ENCODE data around the gene DPYSL4. TPM values are rescaled to one million over a fixed set of nuclear protein-coding genes. Genes with fewer than 3 reads are reported as not detected.

DPYSL4 gene
- total RNA-seq, 1 donor from 2014 or later, result 33.8 TPM

GRCh38 chr10:132198068-132198370 lies 11.3 kb downstream of the DPYSL4 start:
- Mint-ChIP-seq H3K27ac (ENCODE audit: unreplicated experiment) (no peak overlapping the region), H3K9me3 (ENCODE audit: unreplicated experiment) (no peaks in the 10 kb centered on the region), H3K27me3 (ENCODE audit: unreplicated experiment) (no peaks in the 10 kb centered on the region), H3K36me3 (ENCODE audit: unreplicated experiment) (peaks cover 3% of the 10 kb centered on the region), H3K4me1 (ENCODE audit: unreplicated experiment) (no peaks in the 10 kb centered on the region), H3K4me3 (ENCODE audit: unreplicated experiment) (no peak overlapping the region)
- TF ChIP-seq CTCF (IDR thresholded peaks at IDR 0.05), result no peak
- no peak for DNase-seq (ENCODE audit: extremely low spot score, unreplicated experiment)

GRCh38 chr10:132198381-132199181 lies 11.8 kb downstream of the DPYSL4 start:
- DNase-seq (ENCODE audit: extremely low spot score, unreplicated experiment), result no peak
- Mint-ChIP-seq H3K9me3 (ENCODE audit: unreplicated experiment) (no peaks in the 10 kb centered on the region), H3K27me3 (ENCODE audit: unreplicated experiment) (no peaks in the 10 kb centered on the region), H3K27ac (ENCODE audit: unreplicated experiment) (no peak overlapping the region), H3K36me3 (ENCODE audit: unreplicated experiment) (peaks cover under 1% of the 10 kb centered on the region), H3K4me3 (ENCODE audit: unreplicated experiment) (no peak overlapping the region), H3K4me1 (ENCODE audit: unreplicated experiment) (no peaks in the 10 kb centered on the region)
- TF ChIP-seq CTCF (IDR thresholded peaks at IDR 0.05), result no peak

GRCh38 chr10:132199268-132199853 lies 12.6 kb downstream of the DPYSL4 start:
- Mint-ChIP-seq H3K9me3 (ENCODE audit: unreplicated experiment) (no peaks in the 10 kb centered on the region), H3K27ac (ENCODE audit: unreplicated experiment) (no peak overlapping the region), H3K27me3 (ENCODE audit: unreplicated experiment) (no peaks in the 10 kb centered on the region), H3K4me3 (ENCODE audit: unreplicated experiment) (no peak overlapping the region), H3K36me3 (ENCODE audit: unreplicated experiment) (no peaks in the 10 kb centered on the region), H3K4me1 (ENCODE audit: unreplicated experiment) (no peaks in the 10 kb centered on the region)
- no peak for TF ChIP-seq CTCF (IDR thresholded peaks at IDR 0.05)
- DNase-seq (ENCODE audit: extremely low spot score, unreplicated experiment), result no peak

GRCh38 chr10:132199854-132200311 lies 13.1 kb downstream of the DPYSL4 start:
- no peaks in the 10 kb centered on the region for H3K27me3 Mint-ChIP-seq (ENCODE audit: unreplicated experiment)
- H3K27ac Mint-ChIP-seq (ENCODE audit: unreplicated experiment), result no peak overlapping the region
- H3K9me3 Mint-ChIP-seq (ENCODE audit: unreplicated experiment), result no peaks in the 10 kb centered on the region
- no peak for DNase-seq (ENCODE audit: extremely low spot score, unreplicated experiment)
- H3K36me3 Mint-ChIP-seq (ENCODE audit: unreplicated experiment), result no peaks in the 10 kb centered on the region
- H3K4me1 Mint-ChIP-seq (ENCODE audit: unreplicated experiment), result no peaks in the 10 kb centered on the region
- no peak overlapping the region for H3K4me3 Mint-ChIP-seq (ENCODE audit: unreplicated experiment)
- no peak for TF ChIP-seq CTCF (IDR thresholded peaks at IDR 0.05)

GRCh38 chr10:132200344-132201110 lies 13.8 kb downstream of the DPYSL4 start:
- DNase-seq (ENCODE audit: extremely low spot score, unreplicated experiment), result no peak
- no peaks in the 10 kb centered on the region for H3K9me3 Mint-ChIP-seq (ENCODE audit: unreplicated experiment)

More at GRCh38 chr10:132200344-132201110, 13.8 kb downstream of the DPYSL4 start:
- no peak for TF ChIP-seq CTCF (IDR thresholded peaks at IDR 0.05)
- Mint-ChIP-seq H3K4me3 (ENCODE audit: unreplicated experiment) (no peak overlapping the region), H3K27ac (ENCODE audit: unreplicated experiment) (no peak overlapping the region), H3K4me1 (ENCODE audit: unreplicated experiment) (no peaks in the 10 kb centered on the region), H3K27me3 (ENCODE audit: unreplicated experiment) (no peaks in the 10 kb centered on the region), H3K36me3 (ENCODE audit: unreplicated experiment) (no peaks in the 10 kb centered on the region)

Data from osteocyte (in vitro differentiated cells).